HG03064 (cell line): ENCODE measurements around the gene ITGB7.

ENCODE experiments used
- ATAC-seq: cut with Tn5 transposase; IDR thresholded peaks from one replicate; pipeline ENCODE4 v1.9.1; 2021; ENCODE audit warnings: low read depth; ENCODE audit not compliant: unreplicated experiment

The ITGB7 gene

GRCh38 chr12:53159195-53159839 is 47.7 kb downstream of the ITGB7 start:
- ATAC-seq = peak; percentile 89

GRCh38 chr12:53152390-53152789 is 54.7 kb downstream of the ITGB7 start:
- no peak for ATAC-seq

- no peak for ATAC-seq
These were observed 56.0 kb downstream of the ITGB7 start for GRCh38 chr12:53151039-53151438.

- no peak for ATAC-seq
These were observed 59.4 kb downstream of the ITGB7 start for GRCh38 chr12:53147653-53148052.

- no peak for ATAC-seq
These were observed 59.9 kb downstream of the ITGB7 start for GRCh38 chr12:53147181-53147580.

- no peak for ATAC-seq
These were observed 61.4 kb downstream of the ITGB7 start for GRCh38 chr12:53145383-53146260.

- no peak for ATAC-seq
These were observed 63.7 kb downstream of the ITGB7 start for GRCh38 chr12:53143355-53143754.
